ENCODE measurements around the gene TES.

DNA sequence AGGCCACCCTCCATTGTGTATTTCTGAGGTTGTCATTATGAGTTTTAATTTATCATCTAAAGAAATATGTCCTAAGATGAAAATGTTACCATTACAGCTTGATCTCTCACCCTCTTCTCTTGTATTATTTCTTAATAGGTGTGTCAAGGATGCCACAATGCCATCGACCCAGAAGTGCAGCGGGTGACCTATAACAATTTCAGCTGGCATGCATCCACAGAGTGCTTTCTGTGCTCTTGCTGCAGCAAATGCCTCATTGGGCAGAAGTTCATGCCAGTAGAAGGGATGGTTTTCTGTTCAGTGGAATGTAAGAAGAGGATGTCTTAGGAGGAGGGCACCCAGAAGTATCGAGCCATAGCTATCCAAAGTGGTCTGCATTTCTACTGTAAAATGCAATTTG is 46.8 kb downstream of the TES start:
- no peak for TF ChIP-seq CTCF (IDR thresholded peaks at IDR 0.05; ENCODE audit: insufficient read depth, low read length)
- TF ChIP-seq, protein P1, sequence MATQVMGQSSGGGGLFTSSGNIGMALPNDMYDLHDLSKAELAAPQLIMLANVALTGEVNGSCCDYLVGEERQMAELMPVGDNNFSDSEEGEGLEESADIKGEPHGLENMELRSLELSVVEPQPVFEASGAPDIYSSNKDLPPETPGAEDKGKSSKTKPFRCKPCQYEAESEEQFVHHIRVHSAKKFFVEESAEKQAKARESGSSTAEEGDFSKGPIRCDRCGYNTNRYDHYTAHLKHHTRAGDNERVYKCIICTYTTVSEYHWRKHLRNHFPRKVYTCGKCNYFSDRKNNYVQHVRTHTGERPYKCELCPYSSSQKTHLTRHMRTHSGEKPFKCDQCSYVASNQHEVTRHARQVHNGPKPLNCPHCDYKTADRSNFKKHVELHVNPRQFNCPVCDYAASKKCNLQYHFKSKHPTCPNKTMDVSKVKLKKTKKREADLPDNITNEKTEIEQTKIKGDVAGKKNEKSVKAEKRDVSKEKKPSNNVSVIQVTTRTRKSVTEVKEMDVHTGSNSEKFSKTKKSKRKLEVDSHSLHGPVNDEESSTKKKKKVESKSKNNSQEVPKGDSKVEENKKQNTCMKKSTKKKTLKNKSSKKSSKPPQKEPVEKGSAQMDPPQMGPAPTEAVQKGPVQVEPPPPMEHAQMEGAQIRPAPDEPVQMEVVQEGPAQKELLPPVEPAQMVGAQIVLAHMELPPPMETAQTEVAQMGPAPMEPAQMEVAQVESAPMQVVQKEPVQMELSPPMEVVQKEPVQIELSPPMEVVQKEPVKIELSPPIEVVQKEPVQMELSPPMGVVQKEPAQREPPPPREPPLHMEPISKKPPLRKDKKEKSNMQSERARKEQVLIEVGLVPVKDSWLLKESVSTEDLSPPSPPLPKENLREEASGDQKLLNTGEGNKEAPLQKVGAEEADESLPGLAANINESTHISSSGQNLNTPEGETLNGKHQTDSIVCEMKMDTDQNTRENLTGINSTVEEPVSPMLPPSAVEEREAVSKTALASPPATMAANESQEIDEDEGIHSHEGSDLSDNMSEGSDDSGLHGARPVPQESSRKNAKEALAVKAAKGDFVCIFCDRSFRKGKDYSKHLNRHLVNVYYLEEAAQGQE (IDR thresholded peaks at IDR 0.05; ENCODE audit: insufficient replicate concordance, low read depth), result no peak
- no peak for TF ChIP-seq POLR2AphosphoS5 (IDR thresholded peaks at IDR 0.05; ENCODE audit: low read depth)
